Choroid plexus epithelial cell (primary cell): ENCODE data around the gene DLGAP1.

Source experiments
- DNase-seq: peaks from one replicate; pipeline ENCODE4 v3.0.0-alpha.2; 2010; ENCODE audit warnings: low read depth
- H3K4me3 ChIP-seq: 2 replicates; pipeline ENCODE4 v1.5.1; 2011; ENCODE audit warnings: low read depth, mild to moderate bottlenecking, control low read depth, low read length, moderate library complexity
- TF ChIP-seq, protein P1 (sequence below): conservative IDR thresholded peaks from 2 replicates; pipeline ENCODE4 v1.5.1; 2011; ENCODE audit warnings: low read depth, mild to moderate bottlenecking, control low read depth, inconsistent platforms, low read length, moderate library complexity

Gene DLGAP1

DNA sequence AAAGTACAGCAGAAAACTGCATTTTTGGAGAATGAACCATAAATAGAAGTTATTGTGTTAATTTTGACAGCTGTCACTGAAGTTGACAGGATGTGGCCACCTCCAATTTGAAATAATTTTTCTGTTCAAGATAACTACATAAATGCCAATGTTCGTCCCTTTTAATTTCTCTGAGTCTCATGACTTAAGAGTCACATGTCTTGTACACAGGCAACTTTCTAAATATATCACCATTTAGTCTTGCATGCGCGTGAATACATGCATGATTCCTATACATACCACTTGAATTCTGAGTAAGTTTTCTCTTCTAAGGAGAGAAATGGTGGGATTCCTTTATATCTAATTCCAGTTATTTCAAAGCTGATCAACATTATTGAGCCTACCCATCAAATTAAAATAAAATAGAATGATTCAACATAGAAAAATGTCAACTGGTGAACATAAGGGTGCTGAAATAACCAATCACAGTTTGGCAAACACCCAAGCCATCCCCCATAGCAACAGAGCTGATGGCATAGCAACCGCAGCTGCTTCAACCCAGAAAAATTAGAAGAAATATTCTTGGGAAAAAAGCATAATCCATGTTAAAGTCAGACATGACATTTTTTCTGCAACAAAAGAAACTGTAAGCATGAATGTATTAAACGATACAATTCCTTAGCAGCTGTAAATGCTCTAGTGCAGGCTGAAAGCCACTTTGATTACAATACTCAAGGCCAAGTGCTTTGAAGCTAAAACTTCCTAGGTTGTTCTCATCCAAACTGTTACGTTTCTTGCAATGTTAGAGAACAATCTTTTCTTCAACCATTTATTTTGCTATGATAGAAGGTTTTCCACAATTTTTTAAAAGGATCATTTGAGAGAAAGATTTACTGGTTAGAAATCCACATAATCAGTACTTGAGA is 282.7 kb downstream of the DLGAP1 start:
- TF ChIP-seq, protein P1, sequence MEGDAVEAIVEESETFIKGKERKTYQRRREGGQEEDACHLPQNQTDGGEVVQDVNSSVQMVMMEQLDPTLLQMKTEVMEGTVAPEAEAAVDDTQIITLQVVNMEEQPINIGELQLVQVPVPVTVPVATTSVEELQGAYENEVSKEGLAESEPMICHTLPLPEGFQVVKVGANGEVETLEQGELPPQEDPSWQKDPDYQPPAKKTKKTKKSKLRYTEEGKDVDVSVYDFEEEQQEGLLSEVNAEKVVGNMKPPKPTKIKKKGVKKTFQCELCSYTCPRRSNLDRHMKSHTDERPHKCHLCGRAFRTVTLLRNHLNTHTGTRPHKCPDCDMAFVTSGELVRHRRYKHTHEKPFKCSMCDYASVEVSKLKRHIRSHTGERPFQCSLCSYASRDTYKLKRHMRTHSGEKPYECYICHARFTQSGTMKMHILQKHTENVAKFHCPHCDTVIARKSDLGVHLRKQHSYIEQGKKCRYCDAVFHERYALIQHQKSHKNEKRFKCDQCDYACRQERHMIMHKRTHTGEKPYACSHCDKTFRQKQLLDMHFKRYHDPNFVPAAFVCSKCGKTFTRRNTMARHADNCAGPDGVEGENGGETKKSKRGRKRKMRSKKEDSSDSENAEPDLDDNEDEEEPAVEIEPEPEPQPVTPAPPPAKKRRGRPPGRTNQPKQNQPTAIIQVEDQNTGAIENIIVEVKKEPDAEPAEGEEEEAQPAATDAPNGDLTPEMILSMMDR: no peak
- no peak overlapping the region for H3K4me3 ChIP-seq
- DNase-seq: no peak

GRCh38 chr18:4157352-4157751 is 297.8 kb downstream of the DLGAP1 start:
- H3K4me3 ChIP-seq: no peak overlapping the region
- TF ChIP-seq, protein P1: no peak
- no peak for DNase-seq

DNA sequence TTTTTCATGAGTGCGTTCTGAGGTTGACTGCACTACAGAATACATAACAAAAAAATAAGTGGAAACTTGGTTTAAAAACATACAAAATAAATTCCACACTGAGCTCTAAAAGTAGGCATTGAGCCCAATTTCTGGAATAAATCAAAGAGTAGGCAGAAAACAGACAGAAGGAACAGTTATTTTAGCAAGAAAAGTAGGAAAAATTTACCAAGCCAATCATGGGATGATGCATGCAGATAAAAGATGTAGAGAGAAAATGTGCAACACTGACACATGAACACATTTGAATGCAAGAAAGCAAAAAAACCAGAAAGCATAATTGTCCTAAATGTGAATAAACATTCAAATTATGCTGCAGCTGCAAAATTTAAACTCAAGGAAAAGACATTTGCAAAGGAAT is 308.3 kb downstream of the DLGAP1 start:
- no peak overlapping the region for H3K4me3 ChIP-seq
- DNase-seq: no peak
- TF ChIP-seq, protein P1: no peak

GRCh38 chr18:4144201-4144600 is 310.9 kb downstream of the DLGAP1 start:
- TF ChIP-seq, protein P1: no peak
- no peak for DNase-seq

DNA sequence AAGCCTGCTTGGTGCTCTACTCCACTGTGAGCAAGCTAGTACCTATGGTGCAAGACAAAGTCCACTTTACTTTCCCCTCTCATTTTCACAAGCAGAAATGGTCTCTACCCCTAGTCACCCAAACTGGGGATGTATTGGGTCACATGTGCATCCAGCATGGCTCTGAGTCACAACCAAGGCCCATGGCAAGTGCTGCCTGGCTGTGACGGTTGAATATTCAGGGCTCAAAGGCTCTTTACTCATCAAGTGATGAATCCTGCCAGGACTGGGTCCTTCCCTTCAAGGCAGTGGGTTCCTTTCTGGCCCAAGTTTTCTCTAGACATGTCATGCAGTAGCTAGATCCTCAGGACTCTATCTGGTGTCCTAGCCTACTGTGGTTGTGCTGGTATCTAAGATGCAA is 311.5 kb downstream of the DLGAP1 start:
- TF ChIP-seq, protein P1: no peak
- H3K4me3 ChIP-seq: no peak overlapping the region
- DNase-seq: no peak

More at GRCh38 chr18:4144201-4144600, 310.9 kb downstream of the DLGAP1 start:
- H3K4me3 ChIP-seq: no peak overlapping the region

DNA sequence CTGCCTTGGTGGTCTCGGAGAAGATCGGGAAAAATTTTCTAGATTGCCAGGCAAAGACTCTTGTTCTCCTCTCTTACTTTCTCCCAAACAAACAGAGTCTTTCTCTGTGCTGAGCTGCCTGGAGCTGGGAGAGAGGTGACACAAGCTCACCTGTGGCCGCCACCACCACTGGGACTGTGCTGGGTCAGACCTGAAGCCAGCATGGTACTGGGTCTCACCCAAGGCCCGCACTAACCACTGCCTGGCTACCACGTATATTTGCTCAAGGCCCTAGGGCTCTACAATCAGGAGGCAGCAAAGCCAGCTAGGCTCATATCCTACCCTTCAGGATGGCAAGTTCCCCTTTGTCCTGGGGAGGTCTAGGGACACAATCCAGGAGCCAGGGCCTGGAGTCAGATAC is 312.2 kb downstream of the DLGAP1 start:
- TF ChIP-seq, protein P1: no peak
- DNase-seq: no peak

DNA sequence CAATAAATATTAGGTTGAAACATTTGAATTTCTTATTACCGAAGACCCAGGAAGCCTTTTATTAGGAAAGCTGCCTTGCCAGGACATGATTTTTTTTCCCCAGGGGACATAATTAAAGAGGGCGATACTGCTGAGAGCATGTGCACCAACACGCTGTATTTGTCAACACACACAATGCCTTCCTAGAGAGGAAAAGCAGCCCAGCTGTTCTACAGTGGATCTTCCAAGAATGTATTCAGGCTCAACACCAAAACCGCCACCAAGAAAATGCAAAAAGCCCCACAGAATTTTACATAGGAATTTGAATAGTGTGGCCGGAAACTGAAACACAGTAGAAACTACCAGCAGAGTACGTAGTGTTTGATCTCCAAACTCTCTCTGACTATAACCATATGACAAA is 320.4 kb downstream of the DLGAP1 start:
- DNase-seq: no peak
- H3K4me3 ChIP-seq: no peak overlapping the region
- TF ChIP-seq, protein P1: no peak

More for the DNA sequence above, 312.2 kb downstream of the DLGAP1 start:
- no peak overlapping the region for H3K4me3 ChIP-seq
